ENCODE measurements around the gene MYRIP. TPM values are rescaled to one million over a fixed set of nuclear protein-coding genes. Genes with fewer than 3 reads are reported as not detected.

MYRIP gene
- polyA plus RNA-seq, 1 of the 3 experiments (the other 2 are of a cell fraction), result 1.2 TPM

DNA sequence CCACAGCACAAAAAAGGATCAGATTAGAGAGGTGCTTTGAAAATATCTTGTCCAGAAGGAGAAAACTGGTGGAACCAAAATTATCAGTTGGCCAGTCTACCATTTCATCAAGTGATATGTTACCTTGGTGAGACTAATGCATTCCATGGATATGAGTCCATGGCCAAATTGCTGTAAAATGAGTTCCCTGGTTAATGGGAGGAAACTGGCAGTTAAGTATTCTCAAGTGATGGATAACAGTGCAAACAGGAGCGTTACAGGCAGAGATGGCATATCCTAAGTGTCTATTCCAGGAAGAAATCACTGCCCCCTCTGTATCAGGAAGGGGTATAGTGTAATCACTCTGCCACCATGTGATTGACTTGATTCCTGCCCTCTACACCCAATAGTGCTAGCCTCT lies 34.0 kb downstream of the MYRIP start:
- WGBS (ENCODE audit: low lambda C conversion rate), result 22% methylated on average over 1 of the region's 1 CpG
- Histone ChIP-seq H3K27me3 (ENCODE audit: insufficient read depth) (no peaks in the 10 kb centered on the region), H3K27ac (ENCODE audit: low read depth in 2 of 2, low read length in 1 of 2) (no peak overlapping the region), H4K20me1 (ENCODE audit: insufficient read depth) (no peaks in the 10 kb centered on the region), H3K79me2 (ENCODE audit: insufficient read depth) (no peaks in the 10 kb centered on the region), H3K9ac (no peak overlapping the region), H3K9me3 (no peaks in the 10 kb centered on the region), H3K36me3 (replicated peaks in 1 of 2; ENCODE audit: control insufficient read depth in 1 of 2, insufficient read depth in 2 of 2, low read length in 1 of 2) (no peaks in the 10 kb centered on the region), H3K4me3 (ENCODE audit: low read depth in 2 of 2, low read length in 1 of 2) (no peak overlapping the region), H2AFZ (ENCODE audit: low read depth) (no peak overlapping the region), H3F3A (replicated peaks; ENCODE audit: insufficient read depth) (no peaks in the 10 kb centered on the region), H3K9me2 (no peaks in the 10 kb centered on the region), H3K4me2 (no peak overlapping the region), H3K4me1 (ENCODE audit: control insufficient read depth in 1 of 2, insufficient read depth in 2 of 2, low read depth in 1 of 2, low read length in 1 of 2) (no peaks in the 10 kb centered on the region; a peak in 1 of 4 replicates)
- ChIA-PET POLR2A (no interaction called here), CTCF (no interaction called here)
- no peak for DNase-seq
- TF ChIP-seq MXI1 (IDR thresholded peaks at IDR 0.05; ENCODE audit: low read depth, low read length) (no peak), GABPA (IDR thresholded peaks at IDR 0.05; ENCODE audit: low read depth) (no peak), NRF1 (IDR thresholded peaks at IDR 0.05; ENCODE audit: low read depth, low read length) (no peak), PBX3 (IDR thresholded peaks at IDR 0.05) (no peak), SIN3A (IDR thresholded peaks at IDR 0.05; ENCODE audit: borderline replicate concordance, low read depth, low read length) (no peak), SMC3 (IDR thresholded peaks at IDR 0.05; ENCODE audit: low read depth, low read length) (no peak), USF2 (IDR thresholded peaks at IDR 0.05; ENCODE audit: borderline replicate concordance, low read depth, low read length) (no peak), MEF2A (IDR thresholded peaks at IDR 0.05; ENCODE audit: borderline replicate concordance, low read depth) (no peak), TAF1 (IDR thresholded peaks at IDR 0.05; ENCODE audit: borderline replicate concordance, low read depth, low read length) (no peak), NFIC (IDR thresholded peaks at IDR 0.05; ENCODE audit: borderline replicate concordance) (no peak), YY1 (IDR thresholded peaks at IDR 0.05; ENCODE audit: low read depth) (no peak), FOSL2 (IDR thresholded peaks at IDR 0.05; ENCODE audit: borderline replicate concordance, low read depth) (no peak)
- TF ChIP-seq, protein P1, sequence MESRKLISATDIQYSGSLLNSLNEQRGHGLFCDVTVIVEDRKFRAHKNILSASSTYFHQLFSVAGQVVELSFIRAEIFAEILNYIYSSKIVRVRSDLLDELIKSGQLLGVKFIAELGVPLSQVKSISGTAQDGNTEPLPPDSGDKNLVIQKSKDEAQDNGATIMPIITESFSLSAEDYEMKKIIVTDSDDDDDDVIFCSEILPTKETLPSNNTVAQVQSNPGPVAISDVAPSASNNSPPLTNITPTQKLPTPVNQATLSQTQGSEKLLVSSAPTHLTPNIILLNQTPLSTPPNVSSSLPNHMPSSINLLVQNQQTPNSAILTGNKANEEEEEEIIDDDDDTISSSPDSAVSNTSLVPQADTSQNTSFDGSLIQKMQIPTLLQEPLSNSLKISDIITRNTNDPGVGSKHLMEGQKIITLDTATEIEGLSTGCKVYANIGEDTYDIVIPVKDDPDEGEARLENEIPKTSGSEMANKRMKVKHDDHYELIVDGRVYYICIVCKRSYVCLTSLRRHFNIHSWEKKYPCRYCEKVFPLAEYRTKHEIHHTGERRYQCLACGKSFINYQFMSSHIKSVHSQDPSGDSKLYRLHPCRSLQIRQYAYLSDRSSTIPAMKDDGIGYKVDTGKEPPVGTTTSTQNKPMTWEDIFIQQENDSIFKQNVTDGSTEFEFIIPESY (IDR thresholded peaks at IDR 0.05; ENCODE audit: borderline replicate concordance, low read depth), result no peak
- TF ChIP-seq, protein P2, sequence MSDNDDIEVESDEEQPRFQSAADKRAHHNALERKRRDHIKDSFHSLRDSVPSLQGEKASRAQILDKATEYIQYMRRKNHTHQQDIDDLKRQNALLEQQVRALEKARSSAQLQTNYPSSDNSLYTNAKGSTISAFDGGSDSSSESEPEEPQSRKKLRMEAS (IDR thresholded peaks at IDR 0.05; ENCODE audit: low read depth), result no peak

DNA sequence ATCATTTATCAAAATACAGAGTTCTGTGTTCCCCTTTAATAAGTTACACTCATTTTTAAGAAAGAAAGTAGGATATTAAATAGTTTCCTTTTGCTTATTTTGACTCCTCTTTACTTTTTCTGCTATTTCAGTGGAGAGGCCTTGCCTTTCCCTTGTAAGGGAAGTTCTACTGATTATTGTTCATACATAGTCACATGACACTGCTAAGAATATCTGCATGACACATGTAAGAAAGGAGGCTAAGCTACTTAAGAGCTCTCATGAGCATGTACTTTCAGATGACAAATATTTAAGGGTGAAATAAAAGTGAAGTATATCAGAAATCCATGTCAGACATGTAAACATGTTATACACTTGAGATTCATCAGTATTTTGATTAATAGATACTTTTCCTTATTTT lies 39.0 kb downstream of the MYRIP start:
- POLR2A ChIA-PET, result no interaction called here
- no peaks in the 10 kb centered on the region for H3K9me2 ChIP-seq

More for the DNA sequence above, 39.0 kb downstream of the MYRIP start:
- no peaks in the 10 kb centered on the region for H3K9me3 ChIP-seq
- TF ChIP-seq CHD2 (IDR thresholded peaks at IDR 0.05; ENCODE audit: low read length, partially characterized antibody) (no peak), JUND (IDR thresholded peaks at IDR 0.05) (no peak), GABPA (IDR thresholded peaks at IDR 0.05; ENCODE audit: low read depth) (no peak), NFIC (IDR thresholded peaks at IDR 0.05; ENCODE audit: borderline replicate concordance) (no peak), FOSL2 (IDR thresholded peaks at IDR 0.05; ENCODE audit: borderline replicate concordance, low read depth) (no peak), ELF1 (IDR thresholded peaks at IDR 0.05) (no peak)
- TF ChIP-seq, protein P2 (IDR thresholded peaks at IDR 0.05; ENCODE audit: low read depth), result no peak
- no peaks in the 10 kb centered on the region for H3K27me3 ChIP-seq (ENCODE audit: insufficient read depth)
- no peak overlapping the region for H2AFZ ChIP-seq (ENCODE audit: low read depth)
- CTCF ChIA-PET, result no interaction called here
- H3K9ac ChIP-seq, result no peak overlapping the region
- H3K4me3 ChIP-seq (ENCODE audit: low read depth in 2 of 2, low read length in 1 of 2), result no peak overlapping the region
- H3K79me2 ChIP-seq (ENCODE audit: insufficient read depth), result no peaks in the 10 kb centered on the region
- no peaks in the 10 kb centered on the region for H3K36me3 ChIP-seq (replicated peaks in 1 of 2; ENCODE audit: control insufficient read depth in 1 of 2, insufficient read depth in 2 of 2, low read length in 1 of 2)
- no peak for DNase-seq
- H4K20me1 ChIP-seq (ENCODE audit: insufficient read depth), result no peaks in the 10 kb centered on the region
- no peak overlapping the region for H3K4me2 ChIP-seq
- no peaks in the 10 kb centered on the region for H3F3A ChIP-seq (replicated peaks; ENCODE audit: insufficient read depth)
- H3K4me1 ChIP-seq (ENCODE audit: control insufficient read depth in 1 of 2, insufficient read depth in 2 of 2, low read depth in 1 of 2, low read length in 1 of 2), result peaks cover 0 to 4% of the 10 kb centered on the region in 2 experiments; a peak in 1 of 4 replicates
- no peak overlapping the region for H3K27ac ChIP-seq (ENCODE audit: low read depth in 2 of 2, low read length in 1 of 2)

All from SK-N-SH (cell line).